ENCODE measurements around the gene FKBP15. TPM values are rescaled to one million over a fixed set of nuclear protein-coding genes. Genes with fewer than 3 reads are reported as not detected.

The FKBP15 gene
- polyA plus RNA-seq, 1 of the 3 experiments (the other 2 are of a cell fraction): 13.9 TPM

DNA sequence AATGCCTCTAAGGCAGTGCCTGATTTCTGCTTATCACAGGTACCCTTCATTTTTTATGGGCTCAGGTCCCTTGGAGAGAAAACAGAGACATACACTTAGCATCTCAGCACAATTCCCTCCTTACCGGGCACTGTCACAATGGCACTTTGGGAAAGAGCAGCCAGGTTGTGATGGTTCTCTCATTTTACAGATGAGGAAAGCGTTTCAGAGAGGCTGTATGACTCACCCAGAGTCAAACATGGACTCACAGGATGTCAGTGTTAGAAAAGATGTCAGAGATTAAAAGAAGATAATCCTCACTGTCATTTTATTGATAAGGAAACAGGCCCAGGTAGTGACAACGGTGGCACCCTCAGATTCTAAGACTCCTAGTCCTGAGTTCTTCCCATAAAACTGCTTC lies 82.3 kb downstream of the FKBP15 start:
- no peak for TF ChIP-seq GATA2 (CRISPR knock-in tag; IDR thresholded peaks at IDR 0.05)
- no peak for TF ChIP-seq TCF12 (IDR thresholded peaks at IDR 0.05)
- TF ChIP-seq, protein P1, sequence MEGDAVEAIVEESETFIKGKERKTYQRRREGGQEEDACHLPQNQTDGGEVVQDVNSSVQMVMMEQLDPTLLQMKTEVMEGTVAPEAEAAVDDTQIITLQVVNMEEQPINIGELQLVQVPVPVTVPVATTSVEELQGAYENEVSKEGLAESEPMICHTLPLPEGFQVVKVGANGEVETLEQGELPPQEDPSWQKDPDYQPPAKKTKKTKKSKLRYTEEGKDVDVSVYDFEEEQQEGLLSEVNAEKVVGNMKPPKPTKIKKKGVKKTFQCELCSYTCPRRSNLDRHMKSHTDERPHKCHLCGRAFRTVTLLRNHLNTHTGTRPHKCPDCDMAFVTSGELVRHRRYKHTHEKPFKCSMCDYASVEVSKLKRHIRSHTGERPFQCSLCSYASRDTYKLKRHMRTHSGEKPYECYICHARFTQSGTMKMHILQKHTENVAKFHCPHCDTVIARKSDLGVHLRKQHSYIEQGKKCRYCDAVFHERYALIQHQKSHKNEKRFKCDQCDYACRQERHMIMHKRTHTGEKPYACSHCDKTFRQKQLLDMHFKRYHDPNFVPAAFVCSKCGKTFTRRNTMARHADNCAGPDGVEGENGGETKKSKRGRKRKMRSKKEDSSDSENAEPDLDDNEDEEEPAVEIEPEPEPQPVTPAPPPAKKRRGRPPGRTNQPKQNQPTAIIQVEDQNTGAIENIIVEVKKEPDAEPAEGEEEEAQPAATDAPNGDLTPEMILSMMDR (IDR thresholded peaks at IDR 0.05): no peak
- TF ChIP-seq, protein P2, sequence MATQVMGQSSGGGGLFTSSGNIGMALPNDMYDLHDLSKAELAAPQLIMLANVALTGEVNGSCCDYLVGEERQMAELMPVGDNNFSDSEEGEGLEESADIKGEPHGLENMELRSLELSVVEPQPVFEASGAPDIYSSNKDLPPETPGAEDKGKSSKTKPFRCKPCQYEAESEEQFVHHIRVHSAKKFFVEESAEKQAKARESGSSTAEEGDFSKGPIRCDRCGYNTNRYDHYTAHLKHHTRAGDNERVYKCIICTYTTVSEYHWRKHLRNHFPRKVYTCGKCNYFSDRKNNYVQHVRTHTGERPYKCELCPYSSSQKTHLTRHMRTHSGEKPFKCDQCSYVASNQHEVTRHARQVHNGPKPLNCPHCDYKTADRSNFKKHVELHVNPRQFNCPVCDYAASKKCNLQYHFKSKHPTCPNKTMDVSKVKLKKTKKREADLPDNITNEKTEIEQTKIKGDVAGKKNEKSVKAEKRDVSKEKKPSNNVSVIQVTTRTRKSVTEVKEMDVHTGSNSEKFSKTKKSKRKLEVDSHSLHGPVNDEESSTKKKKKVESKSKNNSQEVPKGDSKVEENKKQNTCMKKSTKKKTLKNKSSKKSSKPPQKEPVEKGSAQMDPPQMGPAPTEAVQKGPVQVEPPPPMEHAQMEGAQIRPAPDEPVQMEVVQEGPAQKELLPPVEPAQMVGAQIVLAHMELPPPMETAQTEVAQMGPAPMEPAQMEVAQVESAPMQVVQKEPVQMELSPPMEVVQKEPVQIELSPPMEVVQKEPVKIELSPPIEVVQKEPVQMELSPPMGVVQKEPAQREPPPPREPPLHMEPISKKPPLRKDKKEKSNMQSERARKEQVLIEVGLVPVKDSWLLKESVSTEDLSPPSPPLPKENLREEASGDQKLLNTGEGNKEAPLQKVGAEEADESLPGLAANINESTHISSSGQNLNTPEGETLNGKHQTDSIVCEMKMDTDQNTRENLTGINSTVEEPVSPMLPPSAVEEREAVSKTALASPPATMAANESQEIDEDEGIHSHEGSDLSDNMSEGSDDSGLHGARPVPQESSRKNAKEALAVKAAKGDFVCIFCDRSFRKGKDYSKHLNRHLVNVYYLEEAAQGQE (IDR thresholded peaks at IDR 0.05; ENCODE audit: low read depth, low read length): no peak
- no peak for TF ChIP-seq NRF1 (IDR thresholded peaks at IDR 0.05; ENCODE audit: low read depth, low read length)
- ChIA-PET CTCF (interaction anchor here (1.5 kb wide), 1 partner anchor 26 kb away, joined by 4 read pairs; no protein-coding TSS in a partner anchor), POLR2A (no interaction called here)
- no peaks in the 10 kb centered on the region for H3K36me3 ChIP-seq (replicated peaks in 1 of 2; ENCODE audit: control insufficient read depth in 1 of 2, insufficient read depth in 2 of 2, low read length in 1 of 2)
- H3K9ac ChIP-seq: no peak overlapping the region
- WGBS (ENCODE audit: low lambda C conversion rate): 25% methylated on average over 3 of the region's 3 CpGs
- H2AFZ ChIP-seq (ENCODE audit: low read depth): no peak overlapping the region
- DNase-seq: no peak
- H3K4me3 ChIP-seq (ENCODE audit: low read depth in 2 of 2, low read length in 1 of 2): no peak overlapping the region
- H3F3A ChIP-seq (replicated peaks; ENCODE audit: insufficient read depth): no peaks in the 10 kb centered on the region
- H3K27ac ChIP-seq (ENCODE audit: low read depth in 2 of 2, low read length in 1 of 2): no peak overlapping the region
- no peaks in the 10 kb centered on the region for H3K9me2 ChIP-seq
- H3K79me2 ChIP-seq (ENCODE audit: insufficient read depth): no peaks in the 10 kb centered on the region
- H3K9me3 ChIP-seq: no peaks in the 10 kb centered on the region
- H3K4me2 ChIP-seq: no peak overlapping the region
- H3K4me1 ChIP-seq (ENCODE audit: control insufficient read depth in 1 of 2, insufficient read depth in 2 of 2, low read depth in 1 of 2, low read length in 1 of 2): no peaks in the 10 kb centered on the region
- no peaks in the 10 kb centered on the region for H4K20me1 ChIP-seq (ENCODE audit: insufficient read depth)
- no peaks in the 10 kb centered on the region; the same call in 1 of the 2 replicates for H3K27me3 ChIP-seq (ENCODE audit: insufficient read depth)

DNA sequence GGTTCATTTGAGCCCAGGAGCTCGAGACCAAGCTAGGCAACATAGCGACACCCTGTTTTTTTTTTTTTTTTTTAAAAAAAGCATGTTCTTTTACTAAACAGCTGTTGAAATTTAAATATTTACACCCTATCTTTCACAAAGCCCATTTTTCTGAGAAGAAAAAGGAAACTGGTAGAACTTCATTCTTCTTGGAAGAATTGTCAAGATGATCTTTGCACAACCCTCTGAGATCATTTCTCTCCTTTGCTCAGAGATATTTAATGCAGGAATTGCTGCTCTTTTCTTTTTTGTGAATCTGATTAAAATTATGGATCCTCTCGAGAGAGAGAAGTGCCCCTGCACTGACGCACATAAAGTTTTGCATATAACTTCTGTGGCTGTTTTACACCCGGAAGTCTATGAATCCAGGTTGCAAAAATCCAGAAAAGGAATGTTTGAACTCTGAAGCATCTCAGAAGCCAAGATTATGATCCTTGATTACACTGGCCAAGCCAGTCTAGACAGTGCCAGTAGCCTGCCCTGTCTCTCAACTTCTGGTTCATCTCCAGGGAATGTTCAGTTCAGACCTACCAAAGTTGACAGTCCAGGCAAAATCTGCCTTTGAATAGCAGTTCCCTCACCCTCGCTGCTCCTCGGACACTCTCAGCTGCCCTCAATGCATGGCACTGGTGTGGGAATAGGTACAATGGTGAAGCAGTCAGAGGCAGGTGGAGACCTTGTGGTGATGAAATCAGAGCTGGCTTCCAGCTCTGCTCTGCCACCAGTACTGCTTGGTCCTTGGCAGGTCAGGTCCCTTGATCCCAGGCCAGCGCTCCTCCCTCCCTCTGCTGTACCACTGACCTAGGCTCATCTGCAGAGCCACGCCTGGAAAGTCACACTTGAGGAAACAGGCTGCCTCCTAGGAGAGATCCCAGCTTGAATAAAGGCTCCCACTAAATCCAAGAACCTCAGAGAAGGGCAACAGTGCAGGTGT lies 83.6 kb downstream of the FKBP15 start:
- no peak overlapping the region for H3K4me3 ChIP-seq (ENCODE audit: low read depth in 2 of 2, low read length in 1 of 2)
- H3K27ac ChIP-seq (ENCODE audit: low read depth in 2 of 2, low read length in 1 of 2): no peak overlapping the region
- no peaks in the 10 kb centered on the region for H3F3A ChIP-seq (replicated peaks; ENCODE audit: insufficient read depth)
- no peak for DNase-seq
- 23% methylated on average over 9 of the region's 9 CpGs for WGBS (ENCODE audit: low lambda C conversion rate)
- H4K20me1 ChIP-seq (ENCODE audit: insufficient read depth): no peaks in the 10 kb centered on the region
- no peak overlapping the region for H3K4me2 ChIP-seq
- H3K79me2 ChIP-seq (ENCODE audit: insufficient read depth): no peaks in the 10 kb centered on the region
- no peaks in the 10 kb centered on the region for H3K36me3 ChIP-seq (replicated peaks in 1 of 2; ENCODE audit: control insufficient read depth in 1 of 2, insufficient read depth in 2 of 2, low read length in 1 of 2)
- ChIA-PET POLR2A (no interaction called here), CTCF (interaction anchor here (1.5 kb wide), 2 partner anchors 25 to 317 kb away, joined by 3 to 4 read pairs; no protein-coding TSS in a partner anchor)
- H2AFZ ChIP-seq (ENCODE audit: low read depth): no peak overlapping the region
- no peak overlapping the region for H3K9ac ChIP-seq
- no peak for TF ChIP-seq RAD21 (IDR thresholded peaks at IDR 0.05; ENCODE audit: low read length)
- TF ChIP-seq EZH2phosphoT487 (IDR thresholded peaks at IDR 0.05; ENCODE audit: borderline replicate concordance, low read depth): no peak
- TF ChIP-seq, protein P1 (IDR thresholded peaks at IDR 0.05): no peak
- TF ChIP-seq MEF2A (IDR thresholded peaks at IDR 0.05; ENCODE audit: borderline replicate concordance, low read depth): no peak
- TF ChIP-seq GABPA (IDR thresholded peaks at IDR 0.05; ENCODE audit: low read depth): no peak
- TF ChIP-seq, protein P3, sequence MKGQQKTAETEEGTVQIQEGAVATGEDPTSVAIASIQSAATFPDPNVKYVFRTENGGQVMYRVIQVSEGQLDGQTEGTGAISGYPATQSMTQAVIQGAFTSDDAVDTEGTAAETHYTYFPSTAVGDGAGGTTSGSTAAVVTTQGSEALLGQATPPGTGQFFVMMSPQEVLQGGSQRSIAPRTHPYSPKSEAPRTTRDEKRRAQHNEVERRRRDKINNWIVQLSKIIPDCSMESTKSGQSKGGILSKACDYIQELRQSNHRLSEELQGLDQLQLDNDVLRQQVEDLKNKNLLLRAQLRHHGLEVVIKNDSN (IDR thresholded peaks at IDR 0.05; ENCODE audit: borderline replicate concordance, low read depth): no peak
- no peaks in the 10 kb centered on the region for H3K4me1 ChIP-seq (ENCODE audit: control insufficient read depth in 1 of 2, insufficient read depth in 2 of 2, low read depth in 1 of 2, low read length in 1 of 2)
- no peaks in the 10 kb centered on the region for H3K9me2 ChIP-seq
- no peaks in the 10 kb centered on the region for H3K9me3 ChIP-seq
- H3K27me3 ChIP-seq (ENCODE audit: insufficient read depth): no peaks in the 10 kb centered on the region; the same call in 1 of the 2 replicates

All from SK-N-SH (cell line).